GM19455 (cell line): Measurements from ENCODE around the gene FOXP1.

ENCODE experiments used
- ATAC-seq: cut with Tn5 transposase; IDR thresholded peaks from one replicate; pipeline ENCODE4 v1.9.1; 2021; ENCODE audit not compliant: unreplicated experiment

Gene FOXP1

DNA sequence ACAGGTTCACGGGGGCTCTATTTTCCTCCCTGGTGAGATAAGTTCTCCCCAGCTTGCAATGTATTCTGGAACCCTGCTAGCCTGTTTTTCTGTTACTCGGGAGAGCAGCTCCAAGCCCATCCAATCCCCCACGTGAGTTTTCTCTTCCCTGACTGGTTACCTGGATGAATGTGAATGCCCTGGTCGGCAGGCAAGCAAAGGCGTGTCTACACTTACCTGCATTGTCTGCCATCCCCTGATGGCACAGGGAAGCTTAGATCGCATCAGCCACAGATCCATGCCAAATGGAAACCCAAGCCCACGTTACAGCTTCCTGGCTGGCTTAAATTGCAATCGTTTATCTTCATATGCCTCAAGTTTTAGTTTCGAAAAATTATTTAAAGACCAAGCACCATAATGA lies 149.9 kb downstream of the FOXP1 start:
- ATAC-seq, result no peak

DNA sequence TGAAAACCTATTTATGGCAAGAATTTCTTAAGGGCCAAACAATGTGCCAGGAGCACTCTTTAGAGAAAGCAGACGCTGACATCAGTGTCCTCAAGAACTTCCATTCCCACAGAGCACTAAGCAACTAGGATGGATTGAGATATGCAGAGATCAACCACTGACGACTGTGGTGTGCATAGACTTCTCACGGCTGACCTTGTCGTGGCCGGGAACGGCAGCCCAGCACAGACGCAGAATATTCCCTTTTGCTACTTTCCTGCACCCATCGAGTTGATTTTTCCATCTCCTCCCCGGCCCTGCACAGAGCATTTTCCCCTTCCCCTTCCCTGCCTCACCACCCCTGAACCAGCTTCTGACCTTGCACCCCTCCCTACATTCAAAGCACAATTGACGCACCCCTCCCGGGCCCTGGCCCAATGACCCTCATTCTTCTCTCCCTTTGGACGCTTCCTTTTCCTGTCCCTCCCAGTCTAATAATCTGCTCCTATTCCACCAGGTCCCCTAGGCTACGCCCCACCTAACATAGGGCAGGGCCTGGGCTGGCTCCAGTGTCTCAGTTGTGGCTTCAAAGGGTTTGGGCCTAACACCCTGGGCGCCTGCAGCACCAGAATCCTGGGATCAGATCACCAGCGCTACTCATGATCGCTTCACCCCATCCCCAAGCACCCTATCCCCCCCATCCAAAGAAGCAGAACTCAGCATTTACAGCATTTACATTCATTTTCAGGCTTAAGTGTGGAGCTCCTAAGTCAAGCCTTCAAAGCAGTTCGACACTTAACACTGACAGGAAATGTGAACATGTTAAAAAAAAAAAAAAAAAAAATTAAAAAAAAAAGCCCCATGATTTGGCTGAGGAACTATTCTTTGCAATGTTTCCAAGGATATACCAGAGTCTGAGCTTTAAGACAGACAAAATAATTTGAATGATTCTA lies 151.2 kb downstream of the FOXP1 start:
- no peak for ATAC-seq

DNA sequence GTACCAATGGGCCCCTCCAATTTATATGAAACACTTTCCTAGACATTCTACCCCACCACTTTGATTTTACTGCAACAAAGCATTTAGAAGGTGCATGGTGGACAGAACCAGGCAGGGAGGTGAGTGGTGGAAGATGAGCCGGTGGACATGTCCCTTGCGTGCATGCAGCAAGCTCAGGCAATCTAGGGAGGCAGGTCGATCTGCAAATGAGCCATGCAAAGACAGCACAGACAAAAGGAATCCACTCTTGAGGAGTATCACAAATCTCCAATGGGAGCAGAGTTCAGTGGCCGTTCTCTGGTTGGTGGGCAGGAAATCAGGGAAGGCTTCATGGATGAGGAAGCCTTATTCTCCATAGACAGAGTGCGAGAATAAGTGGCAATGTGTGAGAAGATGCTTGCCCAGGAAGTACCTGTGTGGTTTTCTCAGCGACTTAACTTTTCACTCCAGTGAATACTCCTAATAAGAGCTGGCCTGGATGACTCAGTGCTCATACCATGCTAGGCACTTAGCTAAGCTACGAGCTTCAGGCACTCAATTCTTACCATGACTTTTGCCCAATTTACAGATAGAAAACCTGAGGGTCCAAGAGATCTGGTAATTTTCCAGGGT lies 152.5 kb downstream of the FOXP1 start:
- ATAC-seq, result no peak

DNA sequence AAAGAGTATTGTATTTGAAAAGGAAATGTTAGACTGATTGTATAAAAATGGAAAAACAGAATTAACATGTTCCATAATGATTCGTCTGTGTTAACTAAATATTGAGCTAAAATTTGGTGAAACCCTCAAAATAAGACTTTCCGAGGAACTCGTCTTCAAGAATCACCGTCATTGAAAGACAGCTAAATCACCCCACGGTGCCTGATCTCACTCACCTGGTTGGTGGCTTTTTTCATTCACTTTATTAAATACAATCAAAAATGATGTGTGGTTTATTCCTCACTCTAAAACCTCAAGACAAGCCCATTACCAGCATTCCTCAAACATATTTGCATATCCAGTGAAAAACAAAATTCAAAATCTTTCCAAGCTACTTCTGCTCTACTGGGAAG lies 153.9 kb downstream of the FOXP1 start:
- ATAC-seq, result no peak

DNA sequence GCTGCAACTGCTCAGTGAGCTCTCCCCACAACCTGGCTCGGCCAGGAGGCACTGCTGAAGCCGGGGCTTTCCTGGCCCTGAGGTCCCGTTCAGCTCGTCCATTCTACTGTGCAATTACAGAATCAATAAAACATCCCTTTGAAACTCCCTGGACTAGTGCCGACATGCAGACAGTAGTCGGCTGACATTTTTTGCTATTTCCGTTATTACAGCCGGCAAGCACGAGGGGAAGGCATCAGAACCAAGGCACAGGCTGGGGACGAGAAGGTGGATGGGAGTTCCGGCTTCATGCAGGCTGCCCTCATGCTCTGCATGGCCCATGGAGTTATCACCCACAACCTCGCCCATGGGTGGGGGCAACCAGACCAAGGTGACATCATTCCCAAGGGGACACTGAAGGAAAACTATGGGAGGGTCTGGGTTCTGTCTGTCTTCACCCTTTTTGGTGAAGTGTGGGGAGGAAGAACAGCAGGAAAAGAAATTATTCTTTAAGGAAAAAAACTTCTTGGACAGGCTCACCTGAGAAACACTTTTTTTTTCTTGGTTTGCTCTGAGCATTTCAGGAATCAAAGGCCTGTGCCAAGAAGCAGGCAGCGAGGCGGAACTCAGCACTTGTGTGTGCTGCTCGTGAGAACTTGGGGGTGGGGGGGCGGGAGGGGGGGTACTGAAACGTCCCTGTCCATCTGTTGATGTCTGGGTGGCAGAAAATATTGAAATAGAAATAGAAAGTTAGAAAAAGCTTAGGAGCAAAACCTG lies 154.5 kb downstream of the FOXP1 start:
- ATAC-seq, result no peak

DNA sequence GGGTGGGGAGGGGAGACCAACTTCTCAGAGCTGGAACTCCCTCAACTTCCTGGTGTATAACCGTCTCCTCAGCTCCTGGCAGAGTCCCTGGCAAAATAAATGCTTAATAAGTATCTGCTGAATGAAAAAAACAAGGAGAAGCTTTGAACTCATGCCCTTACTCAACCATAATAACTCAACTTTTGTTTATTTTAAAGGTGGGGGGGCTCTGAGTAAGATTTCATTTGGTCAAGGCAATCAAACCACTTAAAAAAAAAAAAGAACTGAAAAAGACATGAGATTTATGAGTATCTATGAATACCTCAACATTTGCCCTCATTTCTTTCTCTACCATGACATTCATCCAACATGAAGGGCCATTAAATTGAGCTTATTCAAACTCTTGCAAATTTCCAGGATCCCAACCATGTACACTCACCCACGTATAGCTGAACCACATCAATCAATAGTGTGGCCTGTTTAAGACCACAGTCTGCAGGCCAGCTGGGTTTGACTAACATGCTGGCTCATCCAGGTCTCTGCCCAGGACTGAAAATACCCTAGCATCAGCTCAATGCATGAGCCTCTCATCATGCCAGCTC lies 157.9 kb downstream of the FOXP1 start:
- ATAC-seq, result no peak

DNA sequence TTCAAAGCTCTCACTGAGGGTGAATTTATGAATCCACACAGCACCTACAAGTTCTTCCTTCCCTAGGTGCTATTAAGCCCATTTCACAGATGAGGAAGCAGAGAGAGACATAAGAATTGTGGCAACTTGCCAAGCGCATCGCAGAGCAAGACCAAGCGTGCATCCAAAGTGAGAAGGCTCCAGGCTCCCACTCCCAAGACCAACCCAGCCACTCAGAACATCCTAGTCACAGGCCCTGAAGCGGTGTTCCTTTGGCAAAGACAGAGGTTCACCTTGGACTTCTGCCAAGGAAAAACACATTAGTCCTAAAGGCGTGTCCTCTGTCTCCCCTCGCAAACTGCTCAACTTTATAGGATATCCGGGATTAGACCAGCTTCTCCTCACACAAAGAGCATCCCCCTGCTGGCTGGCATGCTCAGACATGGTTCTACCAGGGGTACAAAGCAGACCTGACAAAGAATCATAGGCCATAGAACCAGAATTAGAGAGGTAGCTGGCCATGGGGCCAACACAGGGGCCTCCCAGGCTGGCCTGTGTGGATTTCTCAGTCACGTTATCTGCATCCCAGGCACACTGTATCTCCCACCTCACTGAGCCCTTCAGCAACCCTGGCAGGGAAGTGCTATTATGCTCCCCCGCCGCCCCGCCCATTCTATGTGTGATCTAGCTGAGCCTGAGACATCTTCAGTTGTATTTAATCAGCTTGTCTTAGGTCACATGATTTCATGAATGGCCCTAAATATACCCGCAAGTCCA lies 160.2 kb downstream of the FOXP1 start:
- no peak for ATAC-seq

DNA sequence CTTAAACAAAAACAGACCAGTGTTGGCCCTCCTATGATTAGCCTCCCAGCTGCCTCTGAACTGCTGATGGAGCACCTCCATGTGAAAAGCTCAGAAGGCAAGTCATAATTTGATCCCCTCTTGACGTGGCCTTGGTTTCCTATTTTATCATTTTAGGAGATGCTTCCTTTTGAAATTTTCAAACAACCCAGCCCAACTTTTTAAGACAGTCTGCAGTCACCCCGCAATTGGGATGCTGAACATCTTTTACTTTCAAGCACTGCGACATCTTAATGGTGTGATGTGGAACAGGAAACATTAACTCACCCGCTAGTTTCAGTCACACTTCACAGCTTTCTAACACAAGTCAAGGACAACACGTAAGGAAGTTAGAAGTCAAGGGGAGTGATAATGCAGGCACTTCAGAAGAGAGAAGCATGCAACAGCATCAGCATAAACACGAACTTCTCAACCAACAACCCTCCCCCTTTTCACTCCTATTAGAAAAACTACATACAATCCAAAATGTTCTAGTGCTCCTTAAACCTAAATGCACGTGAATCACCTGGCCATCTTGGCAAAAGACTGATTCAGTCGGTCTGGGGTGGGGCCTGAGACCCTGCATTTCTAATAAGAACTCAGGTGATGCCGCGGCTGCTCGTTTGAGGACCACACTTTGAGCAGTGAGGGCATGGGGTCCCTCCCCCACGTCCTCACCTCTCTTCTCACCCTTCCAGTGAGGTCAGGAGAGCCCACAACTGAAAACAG lies 161.5 kb downstream of the FOXP1 start:
- ATAC-seq, result peak; percentile 89

DNA sequence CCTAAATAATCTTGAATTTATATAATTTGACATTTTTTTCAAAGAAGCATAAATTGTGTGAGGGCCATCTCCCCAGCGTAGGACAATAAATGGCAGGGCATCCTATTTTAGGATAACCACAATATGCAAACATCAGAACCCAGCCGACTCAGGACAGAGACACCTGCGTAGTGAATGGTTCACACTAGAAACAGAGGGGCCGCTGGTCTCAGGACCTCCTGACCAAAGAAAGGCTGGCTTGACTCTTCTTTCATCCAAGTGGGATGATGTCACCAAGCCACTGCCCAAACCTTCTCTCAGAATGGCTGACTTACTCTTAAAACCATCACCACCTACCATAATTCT lies 162.1 kb downstream of the FOXP1 start:
- ATAC-seq, result peak; percentile 55

DNA sequence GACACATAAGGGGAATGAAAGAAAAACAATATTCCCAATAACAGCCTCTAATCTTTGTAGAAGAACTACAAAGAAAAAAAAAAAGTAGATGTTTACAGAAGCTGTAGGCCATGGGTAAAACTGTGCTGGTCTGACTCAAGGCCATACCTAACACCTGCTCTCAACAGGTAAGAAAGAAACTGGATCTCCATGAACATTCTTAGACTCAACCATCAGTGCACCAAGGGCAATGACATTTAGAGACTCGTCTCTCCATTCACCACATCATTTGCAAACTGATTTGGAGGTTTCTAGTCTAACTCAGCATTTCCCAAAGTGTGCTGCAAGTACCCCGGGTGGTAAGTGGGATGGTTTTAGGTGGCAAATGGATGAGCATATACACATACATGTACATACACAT lies 164.2 kb downstream of the FOXP1 start:
- no peak for ATAC-seq

DNA sequence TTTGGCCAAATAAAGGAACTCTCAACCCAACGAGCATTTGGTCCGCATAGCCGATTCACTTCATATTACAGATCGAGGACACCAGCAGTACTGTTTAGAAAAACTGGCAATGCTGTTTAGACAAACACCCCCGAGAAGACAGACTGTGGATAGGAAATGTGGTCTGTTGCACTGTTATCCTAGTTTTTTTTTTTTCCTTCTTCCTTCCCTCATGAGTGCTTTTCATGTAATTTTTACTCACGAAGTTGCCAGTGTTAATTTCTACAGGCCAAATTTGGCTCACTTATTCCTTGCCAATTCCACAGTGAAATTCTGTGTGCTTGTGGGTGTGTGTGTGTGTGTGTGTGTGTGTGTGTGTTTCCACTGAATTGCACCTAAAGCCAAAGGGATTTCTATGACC lies 165.7 kb downstream of the FOXP1 start:
- no peak for ATAC-seq

DNA sequence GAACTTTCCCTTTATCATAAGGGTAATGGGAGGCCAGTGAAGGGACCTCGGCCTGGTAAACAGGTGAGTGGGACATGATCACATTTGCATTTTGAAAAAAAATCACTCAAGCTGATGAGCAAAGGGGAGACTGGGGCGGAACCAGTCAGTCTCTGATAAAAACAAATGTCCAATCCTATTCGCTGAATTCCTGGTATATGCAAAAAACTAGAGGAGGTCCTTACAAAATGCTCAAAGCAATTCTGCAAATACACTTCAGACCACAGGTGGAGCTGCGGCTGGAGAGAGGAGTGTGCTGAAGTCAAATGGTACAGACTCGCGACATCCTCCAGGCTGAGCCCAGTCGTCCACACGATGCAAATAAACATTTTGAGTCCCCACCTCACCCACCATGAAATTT lies 166.7 kb downstream of the FOXP1 start:
- no peak for ATAC-seq

DNA sequence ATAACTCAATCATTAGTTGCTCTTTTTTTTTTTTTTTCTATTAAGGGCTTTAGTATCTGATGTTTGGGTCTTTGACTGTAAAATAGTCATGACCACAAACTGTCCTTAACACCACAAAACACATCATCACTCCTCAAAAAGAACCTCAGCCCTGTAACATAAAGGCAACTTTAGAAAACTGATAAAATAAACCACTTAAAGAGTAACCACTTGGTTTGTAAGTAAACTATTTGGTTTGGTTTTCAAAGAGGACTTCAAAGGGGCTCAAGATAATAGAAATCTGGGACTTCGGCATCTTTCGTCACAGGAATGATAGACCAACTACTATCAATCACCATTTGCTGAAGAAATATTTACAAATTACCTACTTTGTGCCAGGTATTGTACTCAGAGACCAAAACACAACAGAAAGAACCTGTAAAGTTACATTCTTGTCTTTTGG lies 167.8 kb downstream of the FOXP1 start:
- no peak for ATAC-seq

DNA sequence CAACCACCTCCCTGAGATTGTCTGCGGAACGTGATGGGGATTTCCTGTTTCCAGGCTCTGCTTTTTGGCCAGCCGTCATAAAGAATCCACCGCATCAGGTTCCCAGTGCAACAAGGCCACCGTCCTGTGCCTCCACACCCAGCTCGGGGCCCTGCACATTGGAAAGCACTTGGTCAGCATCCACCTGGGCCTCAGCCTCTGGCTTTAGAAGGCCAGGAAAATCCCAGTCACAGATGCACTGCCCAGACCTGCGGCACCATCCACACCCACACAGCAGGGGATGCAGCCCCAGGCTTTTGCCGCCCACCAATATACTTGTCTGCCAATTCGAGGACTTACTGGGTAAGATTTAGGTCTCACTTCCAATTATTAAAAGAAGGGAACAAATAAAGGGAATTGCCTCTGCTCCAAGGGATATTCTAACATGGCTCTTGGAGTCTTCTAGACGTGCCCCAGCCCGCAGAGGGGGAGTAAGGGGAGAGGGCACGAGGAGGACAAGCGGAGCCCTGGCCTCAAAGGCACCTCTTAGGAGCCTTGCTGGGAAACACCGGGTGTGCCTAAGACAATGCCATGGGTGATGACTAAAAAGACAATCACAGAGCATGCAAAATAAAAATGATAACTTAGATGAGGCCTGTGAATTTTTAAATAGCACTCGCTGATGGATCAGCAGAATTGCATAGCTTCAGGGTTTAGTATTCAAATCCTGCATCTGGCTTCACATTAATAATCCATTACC lies 169.2 kb downstream of the FOXP1 start:
- ATAC-seq, result no peak

DNA sequence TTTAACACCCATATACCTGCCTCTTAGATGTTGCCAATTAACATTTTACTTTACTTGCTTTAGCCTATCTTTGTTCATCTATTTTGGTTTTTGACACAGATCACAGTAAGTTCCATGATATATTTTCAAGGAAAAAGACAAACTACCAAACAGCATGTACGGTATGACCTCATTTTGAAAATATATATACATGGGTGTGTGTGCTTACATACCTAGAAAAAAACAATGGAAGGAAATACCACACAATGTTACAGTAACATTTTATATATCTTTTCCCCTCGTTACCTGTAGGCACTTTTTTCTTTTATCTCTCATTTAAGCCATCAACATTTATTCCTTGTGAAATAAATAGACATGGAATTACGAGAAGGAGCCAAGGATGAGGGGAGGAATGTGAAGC lies 170.0 kb downstream of the FOXP1 start:
- no peak for ATAC-seq

DNA sequence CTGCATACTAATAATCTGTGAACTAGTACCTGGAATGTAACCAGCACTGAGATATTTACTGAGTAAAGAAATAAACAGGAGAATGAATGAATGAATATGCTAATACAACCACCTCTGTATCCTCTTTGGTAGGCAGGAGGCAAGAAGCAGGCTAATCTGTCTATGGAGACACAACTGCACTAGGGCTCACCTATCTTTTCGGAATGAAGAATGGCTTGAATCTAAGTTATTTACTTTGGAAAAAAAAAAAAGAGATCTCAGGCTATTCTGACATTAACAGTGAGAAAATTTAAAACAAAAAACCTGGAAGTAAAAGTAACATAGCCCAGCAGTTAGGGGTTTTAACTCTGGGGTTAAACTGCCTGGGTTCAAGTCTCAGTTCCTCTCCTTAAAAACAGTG lies 174.2 kb downstream of the FOXP1 start:
- no peak for ATAC-seq

DNA sequence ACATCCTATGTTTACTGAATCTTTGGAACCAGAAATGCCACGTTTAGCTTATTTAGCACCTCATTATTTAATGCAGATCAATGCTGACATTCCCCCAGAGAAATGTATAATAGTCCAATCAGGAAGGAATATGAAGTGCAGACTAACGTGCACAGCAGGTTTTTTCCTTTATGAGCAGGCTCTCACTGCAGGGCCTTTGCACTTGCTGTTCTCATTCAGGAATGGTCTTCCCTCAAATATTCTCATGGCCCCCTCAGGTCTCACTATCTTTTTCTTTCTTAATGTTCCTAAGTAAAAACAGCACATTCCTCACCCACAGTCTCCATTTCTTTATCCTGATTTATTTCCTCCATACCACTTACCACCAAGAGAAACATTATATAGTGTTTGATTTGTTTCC lies 174.6 kb downstream of the FOXP1 start:
- ATAC-seq, result no peak

DNA sequence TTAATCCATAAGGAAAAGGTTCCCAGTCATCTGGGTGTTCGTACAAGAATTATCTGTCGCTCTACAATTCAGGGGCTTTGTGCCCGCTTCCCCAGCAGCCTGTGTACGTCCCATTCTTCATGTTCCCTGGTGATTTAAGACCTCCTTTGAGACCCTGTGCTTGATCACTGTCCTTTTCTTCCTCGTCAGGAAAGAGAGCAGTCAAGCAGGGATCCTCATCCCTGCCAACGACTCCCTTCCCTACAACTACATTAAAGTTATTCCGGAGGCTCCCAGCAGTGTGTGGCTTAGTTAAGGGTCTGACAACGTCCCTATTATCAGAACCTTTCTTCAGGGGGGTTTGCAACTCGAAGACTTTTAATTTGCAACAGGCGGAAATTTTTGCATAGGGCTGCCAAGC lies 175.7 kb downstream of the FOXP1 start:
- ATAC-seq, result no peak
